GM12878 (cell line): ENCODE measurements around the gene C19orf73. TPM values are rescaled to one million over a fixed set of nuclear protein-coding genes. Genes with fewer than 3 reads are reported as not detected.

Experiments used
- ATAC-seq: fragments of 200-7000 bp; cut with Tn5 transposase; 3 replicates; pipeline ENCODE4 v1.9.1; 2020; ENCODE audit warnings: mild to moderate bottlenecking, moderate library complexity
- BruUV-seq: library from RNA; stranded (reverse); fragments of 400-500 nt; replicated peaks from 2 replicates; lab custom pipeline; 2021; lab: Mats Ljungman, UMichigan
- CTCF ChIA-PET: fragments of 300-600 bp; sonication (Branson Sonifier 250); formaldehyde crosslinking; extraction: SDS; loops from one replicate; lab custom pipeline; 2021; ENCODE audit warnings: inconsistent platforms; lab: Yijun Ruan, JAX
- POLR2A ChIA-PET: fragments of 350-600 bp; formaldehyde crosslinking; extraction: SDS; loops from one replicate; lab custom pipeline; 2021; ENCODE audit warnings: inconsistent platforms; lab: Charles Lee
- RAD21 ChIA-PET: fragments of 300-600 bp; sonication (Branson Sonifier 250); formaldehyde crosslinking; loops from one replicate; lab custom pipeline; 2023; ENCODE audit warnings: antibody characterized with exemption; ENCODE audit not compliant: unreplicated experiment; lab: Charles Lee
- SMC1A ChIA-PET: fragments of 300-600 bp; sonication (Branson Sonifier 250); formaldehyde crosslinking; loops from one replicate; lab custom pipeline; 2023; ENCODE audit not compliant: unreplicated experiment, uncharacterized antibody; lab: Charles Lee
- DNase-seq: peaks from one replicate; pipeline ENCODE4 v3.0.0-alpha.2; 2011; ENCODE audit warnings: low read depth, low spot score
- FAIRE-seq: peaks from 3 replicates; lab custom pipeline; 2011; peaks lifted over from hg19 to GRCh38; lab: Jason Lieb, UNC
- H2AFZ ChIP-seq: 2 replicates; pipeline ENCODE4 v1.6.0; 2011; ENCODE audit warnings: low read depth, low read length, control low read depth; ENCODE audit not compliant: control insufficient read depth
- H3K27ac ChIP-seq: 2 replicates; pipeline ENCODE4 v1.5.1; 2011; ENCODE audit warnings: control low read depth; ENCODE audit not compliant: control insufficient read depth, insufficient read depth
- H3K27me3 ChIP-seq, 2 experiments: replicated peaks in 1 of 2; 2 replicates each; pipeline versions ENCODE4 v1.6.0 to v1.6.1; 2011; ENCODE audit warnings: low read length in 1 of 2; ENCODE audit not compliant: control insufficient read depth in 2 of 2, insufficient read depth in 2 of 2
- H3K36me3 ChIP-seq, 2 experiments: 2 replicates each; pipeline ENCODE4 v1.5.1; 2011; ENCODE audit warnings: low read length in 1 of 2; ENCODE audit not compliant: control insufficient read depth in 2 of 2, insufficient read depth in 2 of 2
- H3K4me1 ChIP-seq: 2 replicates; pipeline ENCODE4 v1.6.1; 2011; ENCODE audit warnings: mild to moderate bottlenecking, low read length, moderate library complexity, mixed read lengths; ENCODE audit not compliant: control insufficient read depth, insufficient read depth
- H3K4me2 ChIP-seq: 2 replicates; pipeline ENCODE4 v1.6.0; 2011; ENCODE audit warnings: control low read depth; ENCODE audit not compliant: control insufficient read depth, insufficient read depth
- H3K4me3 ChIP-seq: fragments of 200-600 bp; sonication (generic); 2 replicates; pipeline ENCODE4 v1.5.1; 2016
- H3K79me2 ChIP-seq: 2 replicates; pipeline ENCODE4 v1.6.0; 2011; ENCODE audit warnings: low read length; ENCODE audit not compliant: control insufficient read depth, insufficient read depth
- H3K9ac ChIP-seq: 2 replicates; pipeline ENCODE4 v1.8.0; 2011; ENCODE audit warnings: low read length, control low read depth, mixed read lengths; ENCODE audit not compliant: control insufficient read depth, insufficient read depth
- H3K9me3 ChIP-seq: replicated peaks from 3 replicates; pipeline ENCODE4 v1.5.1; 2011; ENCODE audit warnings: mild to moderate bottlenecking, low read length; ENCODE audit not compliant: control insufficient read depth, insufficient read depth
- H4K20me1 ChIP-seq: 2 replicates; pipeline ENCODE4 v1.6.0; 2011; ENCODE audit not compliant: control insufficient read depth, insufficient read depth
- CBX3 ChIP-seq: fragments of 200-600 bp; sonication (generic); IDR thresholded peaks from 2 replicates; pipeline ENCODE4 v1.6.1; 2016; ENCODE audit warnings: low read depth, borderline replicate concordance
- EGR1 ChIP-seq, 2 experiments: IDR thresholded peaks; 1 replicate in 1 of 2; 2 replicates in 1 of 2; pipeline ENCODE4 v1.6.1; 2011 to 2012; ENCODE audit warnings: low read depth in 2 of 2, low read length in 2 of 2, borderline replicate concordance in 1 of 2, mild to moderate bottlenecking in 1 of 2, moderate library complexity in 1 of 2
- HDAC2 ChIP-seq: fragments of 200-600 bp; sonication (generic); IDR thresholded peaks from 2 replicates; pipeline ENCODE4 v1.6.1; 2017
- RBBP5 ChIP-seq: fragments of 200-600 bp; sonication (generic); conservative IDR thresholded peaks from 2 replicates; pipeline ENCODE4 v1.6.1; 2016
- RCOR1 ChIP-seq: conservative IDR thresholded peaks from 2 replicates; pipeline ENCODE4 v1.6.1; 2012; ENCODE audit warnings: low read depth, low read length, improper control_type of control experiment
- TAF1 ChIP-seq: IDR thresholded peaks from 2 replicates; pipeline ENCODE4 v1.6.1; 2011; ENCODE audit warnings: mild to moderate bottlenecking, low read depth, low read length, borderline replicate concordance
- TARDBP ChIP-seq: IDR thresholded peaks from 2 replicates; pipeline ENCODE4 v1.6.1; 2016; ENCODE audit warnings: borderline replicate concordance
- WGBS: methylation state at CpG from one replicate; pipeline ENCODE4 v1.1.6; 2016; ENCODE audit warnings: low lambda C conversion rate; ENCODE audit not compliant: insufficient replicate concordance, insufficient coverage; ENCODE audit errors: missing lambda C conversion rate; 5-methylcytosine and 5-hydroxymethylcytosine counted together
- in situ Hi-C: fragments of 300-500 bp; cut with MboI; formaldehyde crosslinking; loops from 9 replicates; pipeline ENCODE4 v1.14.3; 2018; ENCODE audit warnings: mixed read lengths
- intact Hi-C: fragments of 100-400 bp; cut with micrococcal nuclease; formaldehyde crosslinking; loops from one replicate; pipeline ENCODE4 v1.14.2; 2022; ENCODE audit not compliant: unreplicated experiment
- polyA plus RNA-seq, 11 experiments: library from polyadenylated mRNA; depleted of rRNA in 4 of 11; unstranded in 6 of 11; stranded (reverse) in 5 of 11; fragments of >200 nt; fragmentation: Nextera tagmentation in 4 of 11; fragmentation: Illumina TruSeq in 1 of 11; extraction: Ambion mirVana in 4 of 11; extraction: Trizol in 1 of 11; gene quantifications; 1 replicate in 1 of 11; 2 replicates in 10 of 11; pipeline versions ENCODE4 v1.2.1 to v1.2.3, GENCODE V29; 2011 to 2016; ENCODE audit warnings: inconsistent platforms in 2 of 11, missing spikeins in 2 of 11, low read depth in 1 of 11
- total RNA-seq, 4 experiments: library from RNA; depleted of rRNA in 3 of 4; stranded (reverse); fragments of >200 nt in 3 of 4; fragmentation: Illumina TruSeq in 1 of 4; extraction: Trizol in 1 of 4; gene quantifications; 2 replicates each; pipeline versions ENCODE4 v1.2.1 to v1.2.3, GENCODE V29; 2013 to 2021
- TF ChIP-seq, protein P1 (sequence below): IDR thresholded peaks from 2 replicates; pipeline ENCODE4 v1.6.1; 2012; ENCODE audit warnings: improper control_type of control experiment, low read depth, low read length; ENCODE audit not compliant: insufficient replicate concordance
- TF ChIP-seq, protein P2 (sequence below): IDR thresholded peaks from 2 replicates; pipeline ENCODE4 v1.6.1; 2011; ENCODE audit warnings: borderline replicate concordance, low read depth, mild to moderate bottlenecking, moderate library complexity, mixed read lengths, low read length; ENCODE audit not compliant: insufficient read depth; ENCODE audit errors: extremely low read length
- TF ChIP-seq, protein P3 (sequence below): fragments of 450-650 bp; IDR thresholded peaks from 2 replicates; pipeline ENCODE4 v1.6.1; 2014; ENCODE audit warnings: mild to moderate bottlenecking

Gene C19orf73
- total and polyA plus RNA-seq, 10 of the 15 experiments (the other 5 are each of a cell fraction or from before 2014, with no cell fraction given): 0.20 to 2.0 (median 0.80) TPM

DNA sequence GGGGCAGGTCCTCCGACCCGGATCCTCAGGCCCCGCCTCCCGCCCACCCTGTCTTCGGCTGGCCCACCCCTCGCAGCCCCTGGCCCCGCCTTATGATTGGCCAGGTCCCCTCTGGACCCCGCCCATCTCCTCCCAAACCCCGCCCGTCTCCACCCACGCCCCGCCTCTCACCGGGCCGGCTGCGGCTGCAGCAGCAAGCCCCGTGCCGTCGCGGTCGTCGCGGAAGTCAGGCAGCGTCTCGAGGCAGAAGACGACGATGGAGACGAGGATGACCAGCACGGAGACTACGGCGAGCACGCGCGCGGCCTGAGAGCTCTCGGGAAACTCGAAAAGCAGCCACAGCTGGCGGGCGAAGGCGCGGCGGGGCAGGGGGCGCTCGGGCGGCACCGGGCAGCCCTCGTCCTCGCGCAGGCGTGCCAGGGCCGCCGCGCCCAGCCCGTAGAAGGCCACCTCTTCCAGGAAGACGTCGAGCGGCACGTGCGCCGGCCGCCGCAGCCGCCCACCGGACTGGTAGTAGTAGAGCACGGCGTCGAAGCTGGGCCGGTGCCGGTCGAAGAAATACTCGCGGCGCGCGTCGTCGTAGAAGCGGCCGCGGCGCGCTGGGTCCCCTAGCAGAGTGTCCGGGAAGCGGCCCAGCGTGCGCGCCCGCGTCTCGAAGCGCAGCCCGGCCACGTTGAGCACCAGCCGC, 46.9 kb downstream of the C19orf73 start (continued):
- TF ChIP-seq, protein P1, sequence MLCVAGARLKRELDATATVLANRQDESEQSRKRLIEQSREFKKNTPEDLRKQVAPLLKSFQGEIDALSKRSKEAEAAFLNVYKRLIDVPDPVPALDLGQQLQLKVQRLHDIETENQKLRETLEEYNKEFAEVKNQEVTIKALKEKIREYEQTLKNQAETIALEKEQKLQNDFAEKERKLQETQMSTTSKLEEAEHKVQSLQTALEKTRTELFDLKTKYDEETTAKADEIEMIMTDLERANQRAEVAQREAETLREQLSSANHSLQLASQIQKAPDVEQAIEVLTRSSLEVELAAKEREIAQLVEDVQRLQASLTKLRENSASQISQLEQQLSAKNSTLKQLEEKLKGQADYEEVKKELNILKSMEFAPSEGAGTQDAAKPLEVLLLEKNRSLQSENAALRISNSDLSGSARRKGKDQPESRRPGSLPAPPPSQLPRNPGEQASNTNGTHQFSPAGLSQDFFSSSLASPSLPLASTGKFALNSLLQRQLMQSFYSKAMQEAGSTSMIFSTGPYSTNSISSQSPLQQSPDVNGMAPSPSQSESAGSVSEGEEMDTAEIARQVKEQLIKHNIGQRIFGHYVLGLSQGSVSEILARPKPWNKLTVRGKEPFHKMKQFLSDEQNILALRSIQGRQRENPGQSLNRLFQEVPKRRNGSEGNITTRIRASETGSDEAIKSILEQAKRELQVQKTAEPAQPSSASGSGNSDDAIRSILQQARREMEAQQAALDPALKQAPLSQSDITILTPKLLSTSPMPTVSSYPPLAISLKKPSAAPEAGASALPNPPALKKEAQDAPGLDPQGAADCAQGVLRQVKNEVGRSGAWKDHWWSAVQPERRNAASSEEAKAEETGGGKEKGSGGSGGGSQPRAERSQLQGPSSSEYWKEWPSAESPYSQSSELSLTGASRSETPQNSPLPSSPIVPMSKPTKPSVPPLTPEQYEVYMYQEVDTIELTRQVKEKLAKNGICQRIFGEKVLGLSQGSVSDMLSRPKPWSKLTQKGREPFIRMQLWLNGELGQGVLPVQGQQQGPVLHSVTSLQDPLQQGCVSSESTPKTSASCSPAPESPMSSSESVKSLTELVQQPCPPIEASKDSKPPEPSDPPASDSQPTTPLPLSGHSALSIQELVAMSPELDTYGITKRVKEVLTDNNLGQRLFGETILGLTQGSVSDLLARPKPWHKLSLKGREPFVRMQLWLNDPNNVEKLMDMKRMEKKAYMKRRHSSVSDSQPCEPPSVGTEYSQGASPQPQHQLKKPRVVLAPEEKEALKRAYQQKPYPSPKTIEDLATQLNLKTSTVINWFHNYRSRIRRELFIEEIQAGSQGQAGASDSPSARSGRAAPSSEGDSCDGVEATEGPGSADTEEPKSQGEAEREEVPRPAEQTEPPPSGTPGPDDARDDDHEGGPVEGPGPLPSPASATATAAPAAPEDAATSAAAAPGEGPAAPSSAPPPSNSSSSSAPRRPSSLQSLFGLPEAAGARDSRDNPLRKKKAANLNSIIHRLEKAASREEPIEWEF: no peak
- TF ChIP-seq, all 136 proteins: peak for 0

DNA sequence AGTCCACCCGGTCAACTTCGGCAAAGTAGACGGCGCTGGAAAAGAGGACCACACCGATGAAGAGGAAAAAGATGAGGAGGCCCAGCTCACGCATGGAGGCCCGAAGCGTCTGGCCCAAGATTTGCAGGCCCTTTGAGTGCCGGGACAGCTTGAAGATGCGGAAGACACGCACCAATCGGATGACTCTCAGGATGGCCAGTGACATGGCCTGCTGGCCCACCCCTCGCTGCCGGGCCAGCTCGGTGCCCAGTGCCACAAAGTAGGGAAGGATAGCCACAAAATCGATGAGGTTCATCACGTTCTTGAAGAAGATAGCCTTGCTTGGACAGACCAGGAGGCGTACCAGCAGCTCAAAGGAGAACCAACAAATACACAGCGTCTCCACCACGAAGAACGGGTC, 48.5 kb downstream of the C19orf73 start:
- Histone ChIP-seq H3K4me2 (no peak overlapping the region), H3K9me3 (no peaks in the 10 kb centered on the region; the same call in 2 of the 3 replicates), H3K27me3 (peaks cover 1 to 5% of the 10 kb centered on the region in 2 experiments), H3K27ac (no peak overlapping the region), H4K20me1 (no peaks in the 10 kb centered on the region), H3K9ac (no peak overlapping the region), H3K4me3 (no peak overlapping the region), H3K4me1 (no peaks in the 10 kb centered on the region), H3K36me3 (no peaks in the 10 kb centered on the region), H3K79me2 (no peaks in the 10 kb centered on the region), H2AFZ (no peak overlapping the region)
- in situ Hi-C loops (no loop called here), intact Hi-C loops (no loop called here)
- 89% methylated on average over 21 of the region's 21 CpGs for WGBS
- ChIA-PET SMC1A (no interaction called here), RAD21 (interaction anchor here (1.9 kb wide), 1 partner anchor 138 kb away, joined by 4 read pairs; no protein-coding TSS in a partner anchor), POLR2A (interaction anchor here (0.6 to 1.3 kb wide), 2 partner anchors 10 to 795 kb away, joined by 4 to 7 read pairs; no protein-coding TSS in a partner anchor), CTCF (interaction anchor here (0.6 to 1.4 kb wide), 4 partner anchors 28 to 155 kb away, joined by 3 to 5 read pairs (median 3); no protein-coding TSS in a partner anchor)
- BruUV-seq: no TSS peak
- ATAC-seq (no peak), DNase-seq (no peak), FAIRE-seq (no peak)
- TF ChIP-seq EGR1 (IDR thresholded peaks at IDR 0.05; ENCODE audit: borderline replicate concordance in 1 of 2, low read depth in 2 of 2, low read length in 2 of 2) (no peak), HDAC2 (no peak), TAF1 (no peak), RCOR1 (no peak), CBX3 (no peak), RBBP5 (no peak), TARDBP (no peak)
- TF ChIP-seq, protein P2, sequence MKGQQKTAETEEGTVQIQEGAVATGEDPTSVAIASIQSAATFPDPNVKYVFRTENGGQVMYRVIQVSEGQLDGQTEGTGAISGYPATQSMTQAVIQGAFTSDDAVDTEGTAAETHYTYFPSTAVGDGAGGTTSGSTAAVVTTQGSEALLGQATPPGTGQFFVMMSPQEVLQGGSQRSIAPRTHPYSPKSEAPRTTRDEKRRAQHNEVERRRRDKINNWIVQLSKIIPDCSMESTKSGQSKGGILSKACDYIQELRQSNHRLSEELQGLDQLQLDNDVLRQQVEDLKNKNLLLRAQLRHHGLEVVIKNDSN: no peak
- TF ChIP-seq, protein P3, sequence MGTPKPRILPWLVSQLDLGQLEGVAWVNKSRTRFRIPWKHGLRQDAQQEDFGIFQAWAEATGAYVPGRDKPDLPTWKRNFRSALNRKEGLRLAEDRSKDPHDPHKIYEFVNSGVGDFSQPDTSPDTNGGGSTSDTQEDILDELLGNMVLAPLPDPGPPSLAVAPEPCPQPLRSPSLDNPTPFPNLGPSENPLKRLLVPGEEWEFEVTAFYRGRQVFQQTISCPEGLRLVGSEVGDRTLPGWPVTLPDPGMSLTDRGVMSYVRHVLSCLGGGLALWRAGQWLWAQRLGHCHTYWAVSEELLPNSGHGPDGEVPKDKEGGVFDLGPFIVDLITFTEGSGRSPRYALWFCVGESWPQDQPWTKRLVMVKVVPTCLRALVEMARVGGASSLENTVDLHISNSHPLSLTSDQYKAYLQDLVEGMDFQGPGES: no peak
